HepG2 (cell line): ENCODE results near the gene ESYT2. TPM values are rescaled to one million over a fixed set of nuclear protein-coding genes. Genes with fewer than 3 reads are reported as not detected.

Source experiments
- EED ChIP-seq: sonication (generic); formaldehyde crosslinking; IDR thresholded peaks from 2 replicates; pipeline ENCODE4 v1.5.0; 2020; ENCODE audit warnings: mild to moderate bottlenecking, missing genetic modification reagents
- ETV6 ChIP-seq: sonication (generic); formaldehyde crosslinking; conservative IDR thresholded peaks from 2 replicates; pipeline ENCODE4 v1.4.0; 2020; ENCODE audit warnings: missing genetic modification reagents
- FLYWCH1 ChIP-seq: sonication (generic); formaldehyde crosslinking; IDR thresholded peaks from 2 replicates; pipeline ENCODE4 v1.8.1; 2023; ENCODE audit warnings: mild to moderate bottlenecking, missing genetic modification reagents
- GABPA ChIP-seq, 2 experiments: IDR thresholded peaks; 2 replicates each; pipeline ENCODE4 v1.6.1; 2011 to 2016; ENCODE audit warnings: low read depth in 2 of 2, low read length in 1 of 2, missing biosample characterization in 1 of 2, missing genetic modification characterization in 1 of 2
- HDAC1 ChIP-seq: sonication (generic); formaldehyde crosslinking; IDR thresholded peaks from 2 replicates; pipeline ENCODE4 v1.5.1; 2020; ENCODE audit warnings: mild to moderate bottlenecking, missing genetic modification reagents
- PPARG ChIP-seq: conservative IDR thresholded peaks from 2 replicates; pipeline ENCODE4 v1.6.1; 2016; ENCODE audit warnings: missing biosample characterization, missing genetic modification reagents
- TMF1 ChIP-seq: sonication (generic); formaldehyde crosslinking; IDR thresholded peaks from 2 replicates; pipeline ENCODE4 v1.8.1; 2022; ENCODE audit warnings: low read depth, missing genetic modification reagents
- ZFX ChIP-seq: sonication (generic); formaldehyde crosslinking; IDR thresholded peaks from 2 replicates; pipeline ENCODE4 v1.4.0; 2020; ENCODE audit warnings: mild to moderate bottlenecking, low read depth, missing genetic modification reagents, moderate library complexity
- ZNF276 ChIP-seq: sonication (generic); formaldehyde crosslinking; IDR thresholded peaks from 2 replicates; pipeline ENCODE4 v1.4.0; 2020; ENCODE audit warnings: mild to moderate bottlenecking, low read depth, missing genetic modification reagents
- ZNF282 ChIP-seq: fragments of 450-650 bp; IDR thresholded peaks from 2 replicates; pipeline ENCODE4 v1.6.1; 2018; ENCODE audit not compliant: partially characterized antibody
- ZNF292 ChIP-seq: sonication (generic); formaldehyde crosslinking; IDR thresholded peaks from 2 replicates; pipeline ENCODE4 v1.8.1; 2022; ENCODE audit warnings: mild to moderate bottlenecking, low read depth, missing genetic modification reagents, borderline replicate concordance
- ZNF563 ChIP-seq: sonication (generic); formaldehyde crosslinking; IDR thresholded peaks from 2 replicates; pipeline ENCODE4 v1.8.0; 2022; ENCODE audit warnings: mild to moderate bottlenecking, moderate library complexity, missing genetic modification reagents
- ZSCAN30 ChIP-seq: sonication (generic); formaldehyde crosslinking; IDR thresholded peaks from 2 replicates; pipeline ENCODE4 v1.5.0; 2020; ENCODE audit warnings: mild to moderate bottlenecking, missing genetic modification reagents
- polyA plus RNA-seq, 8 experiments: library from polyadenylated mRNA; depleted of rRNA in 3 of 8; stranded (reverse) in 7 of 8; unstranded in 1 of 8; fragments of >200 nt; fragmentation: Illumina TruSeq in 4 of 8; extraction: Trizol in 4 of 8; gene quantifications; 2 replicates each; pipeline versions ENCODE4 v1.2.1 to v1.2.3, GENCODE V29; 2011 to 2016; ENCODE audit warnings: low read depth in 4 of 8, missing spikeins in 1 of 8, mixed read lengths in 1 of 8; ENCODE audit not compliant: insufficient read depth in 1 of 8
- total RNA-seq, 5 experiments: library from RNA; depleted of rRNA; stranded (reverse); fragments of >200 nt; fragmentation: Illumina TruSeq; extraction: Trizol; gene quantifications; 2 replicates each; pipeline ENCODE4 v1.2.3, GENCODE V29; 2016; ENCODE audit warnings: low read depth in 1 of 5
- TF ChIP-seq, protein P1 (sequence below), 2 experiments: sonication (generic) in 1 of 2; formaldehyde crosslinking in 1 of 2; IDR thresholded peaks; 2 replicates each; pipeline versions ENCODE4 v1.4.0 to v1.6.1; 2016 to 2020; ENCODE audit warnings: borderline replicate concordance in 1 of 2, low read depth in 1 of 2, mild to moderate bottlenecking in 1 of 2, missing genetic modification reagents in 1 of 2
- TF ChIP-seq, protein P2 (sequence below): sonication (generic); formaldehyde crosslinking; IDR thresholded peaks from 2 replicates; pipeline ENCODE4 v1.4.0; 2020; ENCODE audit warnings: missing genetic modification reagents, borderline replicate concordance

Gene ESYT2
- total and polyA plus RNA-seq, 2 of the 13 experiments (the other 11 are each of a cell fraction or from before 2014, with no cell fraction given), result 28.5 to 37.3 TPM

- no peak for TF ChIP-seq ZSCAN30 (CRISPR knock-in tag)
- TF ChIP-seq, protein P1, sequence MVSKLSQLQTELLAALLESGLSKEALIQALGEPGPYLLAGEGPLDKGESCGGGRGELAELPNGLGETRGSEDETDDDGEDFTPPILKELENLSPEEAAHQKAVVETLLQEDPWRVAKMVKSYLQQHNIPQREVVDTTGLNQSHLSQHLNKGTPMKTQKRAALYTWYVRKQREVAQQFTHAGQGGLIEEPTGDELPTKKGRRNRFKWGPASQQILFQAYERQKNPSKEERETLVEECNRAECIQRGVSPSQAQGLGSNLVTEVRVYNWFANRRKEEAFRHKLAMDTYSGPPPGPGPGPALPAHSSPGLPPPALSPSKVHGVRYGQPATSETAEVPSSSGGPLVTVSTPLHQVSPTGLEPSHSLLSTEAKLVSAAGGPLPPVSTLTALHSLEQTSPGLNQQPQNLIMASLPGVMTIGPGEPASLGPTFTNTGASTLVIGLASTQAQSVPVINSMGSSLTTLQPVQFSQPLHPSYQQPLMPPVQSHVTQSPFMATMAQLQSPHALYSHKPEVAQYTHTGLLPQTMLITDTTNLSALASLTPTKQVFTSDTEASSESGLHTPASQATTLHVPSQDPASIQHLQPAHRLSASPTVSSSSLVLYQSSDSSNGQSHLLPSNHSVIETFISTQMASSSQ (IDR thresholded peaks at IDR 0.05; ENCODE audit: low read depth), result no peak
- TF ChIP-seq, protein P1 (CRISPR knock-in tag; IDR thresholded peaks at IDR 0.05; ENCODE audit: borderline replicate concordance), result no peak; the same call in 1 of the 2 replicates
- TF ChIP-seq HDAC1 (CRISPR knock-in tag), result peak; percentile 94
- TF ChIP-seq ZNF276, result no peak
- no peak for TF ChIP-seq ZNF292 (CRISPR knock-in tag)
- TF ChIP-seq TMF1, result peak; percentile 85
- peak; percentile 36; the same call in 1 of the 2 replicates for TF ChIP-seq GABPA (IDR thresholded peaks at IDR 0.05; ENCODE audit: low read depth, low read length)
- peak; percentile 72 for TF ChIP-seq GABPA (CRISPR knock-in tag; IDR thresholded peaks at IDR 0.05; ENCODE audit: low read depth)
- no peak for TF ChIP-seq ZNF282
- TF ChIP-seq EED (CRISPR knock-in tag), result no peak
- peak; percentile 50; the same call in 1 of the 2 replicates for TF ChIP-seq PPARG
- TF ChIP-seq, protein P2, sequence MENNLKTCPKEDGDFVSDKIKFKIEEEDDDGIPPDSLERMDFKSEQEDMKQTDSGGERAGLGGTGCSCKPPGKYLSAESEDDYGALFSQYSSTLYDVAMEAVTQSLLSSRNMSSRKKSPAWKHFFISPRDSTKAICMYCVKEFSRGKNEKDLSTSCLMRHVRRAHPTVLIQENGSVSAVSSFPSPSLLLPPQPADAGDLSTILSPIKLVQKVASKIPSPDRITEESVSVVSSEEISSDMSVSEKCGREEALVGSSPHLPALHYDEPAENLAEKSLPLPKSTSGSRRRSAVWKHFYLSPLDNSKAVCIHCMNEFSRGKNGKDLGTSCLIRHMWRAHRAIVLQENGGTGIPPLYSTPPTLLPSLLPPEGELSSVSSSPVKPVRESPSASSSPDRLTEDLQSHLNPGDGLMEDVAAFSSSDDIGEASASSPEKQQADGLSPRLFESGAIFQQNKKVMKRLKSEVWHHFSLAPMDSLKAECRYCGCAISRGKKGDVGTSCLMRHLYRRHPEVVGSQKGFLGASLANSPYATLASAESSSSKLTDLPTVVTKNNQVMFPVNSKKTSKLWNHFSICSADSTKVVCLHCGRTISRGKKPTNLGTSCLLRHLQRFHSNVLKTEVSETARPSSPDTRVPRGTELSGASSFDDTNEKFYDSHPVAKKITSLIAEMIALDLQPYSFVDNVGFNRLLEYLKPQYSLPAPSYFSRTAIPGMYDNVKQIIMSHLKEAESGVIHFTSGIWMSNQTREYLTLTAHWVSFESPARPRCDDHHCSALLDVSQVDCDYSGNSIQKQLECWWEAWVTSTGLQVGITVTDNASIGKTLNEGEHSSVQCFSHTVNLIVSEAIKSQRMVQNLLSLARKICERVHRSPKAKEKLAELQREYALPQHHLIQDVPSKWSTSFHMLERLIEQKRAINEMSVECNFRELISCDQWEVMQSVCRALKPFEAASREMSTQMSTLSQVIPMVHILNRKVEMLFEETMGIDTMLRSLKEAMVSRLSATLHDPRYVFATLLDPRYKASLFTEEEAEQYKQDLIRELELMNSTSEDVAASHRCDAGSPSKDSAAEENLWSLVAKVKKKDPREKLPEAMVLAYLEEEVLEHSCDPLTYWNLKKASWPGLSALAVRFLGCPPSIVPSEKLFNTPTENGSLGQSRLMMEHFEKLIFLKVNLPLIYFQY (CRISPR knock-in tag), result 0 out of 2 replicates have a peak, but pooled peaks have one; percentile 28
- peak; percentile 93 for TF ChIP-seq ZFX (CRISPR knock-in tag)
- no peak; the same call in 1 of the 2 replicates for TF ChIP-seq ZNF563
- TF ChIP-seq FLYWCH1, result no peak
- no peak for TF ChIP-seq ETV6
Measured at GRCh38 chr7:158704524-158705233, 124.6 kb downstream of the ESYT2 start, which contains the start of gene NCAPG2 (continued).
